ENCODE measurements around the gene DBX1. TPM values are rescaled to one million over a fixed set of nuclear protein-coding genes. Genes with fewer than 3 reads are reported as not detected.

DBX1 gene
- total RNA-seq, 1 donor = not detected

DNA sequence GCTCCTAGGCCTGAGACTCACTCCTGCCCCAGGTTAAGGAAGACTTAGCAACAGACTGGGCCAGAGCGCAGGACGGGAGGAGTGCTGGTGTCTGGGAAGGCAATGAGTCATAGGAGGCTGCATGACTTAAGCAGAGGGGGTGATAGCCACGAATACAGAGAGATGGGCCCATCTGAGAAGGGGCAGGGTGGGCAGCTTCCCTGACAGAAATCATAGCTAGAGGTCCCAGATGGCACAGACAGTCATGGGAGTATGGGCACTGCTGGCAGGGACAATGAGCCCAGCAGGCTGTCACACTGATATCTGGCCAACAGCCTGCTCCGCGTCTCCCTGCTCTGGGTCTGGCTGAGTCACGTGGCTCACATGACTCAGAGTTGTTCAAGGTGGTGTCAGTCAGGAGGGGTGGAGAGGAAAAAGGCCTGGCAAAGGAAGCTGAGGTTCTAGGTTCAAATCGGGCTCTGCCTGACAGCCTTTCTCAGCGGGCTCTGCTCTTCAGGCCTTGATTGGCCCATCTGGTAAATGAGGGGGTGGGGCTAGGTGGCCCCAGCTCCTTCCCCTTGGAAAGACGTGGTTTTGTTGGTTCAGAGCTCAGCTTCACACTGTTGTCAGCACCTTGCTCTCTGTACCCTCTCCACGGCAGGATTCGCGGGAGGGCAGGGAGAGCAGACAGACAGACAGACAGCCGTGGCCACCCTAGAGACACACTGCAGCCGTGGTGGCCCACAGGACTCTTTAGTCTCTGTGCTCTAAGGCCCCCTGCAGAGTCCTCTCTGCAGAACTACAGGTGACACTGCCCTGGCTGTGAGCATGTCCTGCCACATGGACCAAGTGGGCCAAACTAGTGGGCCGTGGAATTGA, 47.8 kb downstream of the DBX1 start:
- peak; percentile 97 for DNase-seq (ENCODE audit: low read depth)
- H3K4me3 ChIP-seq (ENCODE audit: low read depth, low read length) = peak overlapping the region; percentile 45
- TF ChIP-seq, protein P1, sequence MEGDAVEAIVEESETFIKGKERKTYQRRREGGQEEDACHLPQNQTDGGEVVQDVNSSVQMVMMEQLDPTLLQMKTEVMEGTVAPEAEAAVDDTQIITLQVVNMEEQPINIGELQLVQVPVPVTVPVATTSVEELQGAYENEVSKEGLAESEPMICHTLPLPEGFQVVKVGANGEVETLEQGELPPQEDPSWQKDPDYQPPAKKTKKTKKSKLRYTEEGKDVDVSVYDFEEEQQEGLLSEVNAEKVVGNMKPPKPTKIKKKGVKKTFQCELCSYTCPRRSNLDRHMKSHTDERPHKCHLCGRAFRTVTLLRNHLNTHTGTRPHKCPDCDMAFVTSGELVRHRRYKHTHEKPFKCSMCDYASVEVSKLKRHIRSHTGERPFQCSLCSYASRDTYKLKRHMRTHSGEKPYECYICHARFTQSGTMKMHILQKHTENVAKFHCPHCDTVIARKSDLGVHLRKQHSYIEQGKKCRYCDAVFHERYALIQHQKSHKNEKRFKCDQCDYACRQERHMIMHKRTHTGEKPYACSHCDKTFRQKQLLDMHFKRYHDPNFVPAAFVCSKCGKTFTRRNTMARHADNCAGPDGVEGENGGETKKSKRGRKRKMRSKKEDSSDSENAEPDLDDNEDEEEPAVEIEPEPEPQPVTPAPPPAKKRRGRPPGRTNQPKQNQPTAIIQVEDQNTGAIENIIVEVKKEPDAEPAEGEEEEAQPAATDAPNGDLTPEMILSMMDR (IDR thresholded peaks at IDR 0.05; ENCODE audit: insufficient read depth, low read depth, low read length) = no peak

- DNase-seq (ENCODE audit: low read depth) = no peak
- H3K4me3 ChIP-seq (ENCODE audit: low read depth, low read length) = no peak overlapping the region
Measured at GRCh38 chr11:20111871-20112270, 48.4 kb downstream of the DBX1 start.

GRCh38 chr11:20110908-20111669, 49.2 kb downstream of the DBX1 start:
- no peak overlapping the region for H3K4me3 ChIP-seq (ENCODE audit: low read depth, low read length)
- TF ChIP-seq, protein P1 (IDR thresholded peaks at IDR 0.05; ENCODE audit: insufficient read depth, low read depth, low read length) = peak; percentile 95
- peak; percentile 87 for DNase-seq (ENCODE audit: low read depth)

More at GRCh38 chr11:20111871-20112270, 48.4 kb downstream of the DBX1 start:
- TF ChIP-seq, protein P1 (IDR thresholded peaks at IDR 0.05; ENCODE audit: insufficient read depth, low read depth, low read length) = no peak

DNA sequence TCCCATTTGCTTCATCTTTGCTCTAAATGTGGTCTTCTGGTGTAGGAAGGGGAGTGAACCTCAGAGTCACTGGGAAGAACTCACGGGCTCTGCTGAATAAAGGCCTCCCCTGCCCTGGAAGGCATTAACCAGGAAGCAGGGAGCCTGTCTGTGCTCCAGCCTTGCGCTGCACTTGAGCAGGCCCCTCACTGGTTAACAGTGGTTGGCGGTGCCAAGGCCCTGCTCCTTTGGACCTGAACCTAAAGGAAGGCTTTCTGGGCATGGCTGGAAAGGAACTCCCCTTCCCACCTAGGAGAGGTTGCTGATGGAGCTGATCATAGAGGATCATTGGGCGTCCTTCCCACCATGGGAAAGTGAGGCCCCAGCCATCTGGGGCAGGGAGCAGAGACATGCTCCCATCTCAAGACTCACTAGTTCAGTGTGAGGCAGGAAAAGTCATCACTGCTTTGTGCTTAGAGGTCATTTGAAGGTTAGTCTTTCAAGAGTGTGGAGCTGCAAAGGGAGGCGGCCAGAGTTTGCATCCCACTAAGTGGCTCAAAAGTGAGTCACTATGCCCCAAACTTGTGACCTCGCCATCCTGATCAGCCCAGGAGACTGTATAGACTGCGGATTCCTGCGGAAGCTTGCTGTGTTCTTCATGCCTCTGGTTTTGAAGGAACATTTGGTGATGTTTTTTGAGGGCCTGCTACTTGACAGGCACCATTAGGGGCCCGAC, 50.4 kb downstream of the DBX1 start:
- no peak for DNase-seq (ENCODE audit: low read depth)
- no peak overlapping the region for H3K4me3 ChIP-seq (ENCODE audit: low read depth, low read length)
- TF ChIP-seq, protein P1 (IDR thresholded peaks at IDR 0.05; ENCODE audit: insufficient read depth, low read depth, low read length) = no peak

Other genes with a start within 250 kb of the DBX1 start
- gene HTATIP2, start 203.2 kb upstream of the DBX1 start, total RNA-seq = 36.3 and 44.8 TPM in 2 replicates
- gene PRMT3, start 227.2 kb upstream of the DBX1 start, total RNA-seq = 13.0 and 15.5 TPM in 2 replicates